GM21515 (cell line): ENCODE results near the gene FBN1.

ENCODE experiments used
- ATAC-seq: cut with Tn5 transposase; IDR thresholded peaks from one replicate; pipeline ENCODE4 v1.9.1; 2021; ENCODE audit not compliant: unreplicated experiment

The FBN1 gene

GRCh38 chr15:48556159-48556897 lies 89.2 kb downstream of the FBN1 start:
- no peak for ATAC-seq

DNA sequence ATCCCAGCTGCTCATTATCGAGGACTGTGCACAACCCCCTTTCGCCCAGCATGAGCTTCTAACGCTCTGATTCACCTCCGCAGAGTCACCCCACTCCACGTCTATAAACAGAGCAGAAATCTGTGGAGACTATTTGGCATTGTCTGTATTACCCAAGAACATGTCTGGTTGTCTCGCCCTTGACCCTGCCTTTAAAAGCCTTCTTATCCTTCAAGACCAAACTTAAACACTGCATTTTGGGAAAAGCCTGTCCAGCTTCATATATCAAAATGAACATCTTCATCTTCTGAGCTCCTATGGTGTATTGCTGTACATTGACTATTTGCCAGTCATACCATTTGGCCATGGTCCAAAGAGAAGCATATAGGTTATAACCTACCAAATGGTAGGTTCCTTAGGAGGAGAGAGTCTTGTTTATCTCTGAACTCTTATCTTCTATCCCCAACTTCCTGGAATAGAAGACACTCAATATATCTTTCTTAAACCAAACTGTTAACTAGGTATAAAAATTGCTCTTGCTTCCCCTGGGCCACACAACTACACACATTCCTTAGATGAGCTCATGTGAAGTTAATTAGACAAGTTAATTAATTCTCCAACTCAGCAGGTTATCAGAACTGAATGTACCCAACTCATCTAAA lies 90.1 kb downstream of the FBN1 start:
- ATAC-seq, result no peak

DNA sequence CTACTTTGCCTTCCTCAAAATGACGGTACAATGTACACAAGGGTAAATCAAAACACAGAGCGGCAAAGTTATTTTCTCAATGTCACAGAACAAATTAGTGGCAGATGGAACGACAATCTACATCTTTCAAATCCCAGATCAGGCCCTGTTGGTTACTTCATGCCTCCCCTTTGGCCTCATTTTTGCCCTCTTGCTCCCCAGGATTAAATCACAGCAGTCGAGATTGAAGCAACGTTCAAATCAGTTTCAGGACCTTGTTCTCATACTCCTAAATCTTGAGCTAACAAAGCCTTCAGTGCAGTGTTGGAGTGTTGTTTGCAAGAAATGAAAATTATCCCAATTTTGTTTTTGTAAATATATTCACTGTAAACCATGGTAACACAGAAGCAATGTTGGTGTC lies 91.4 kb downstream of the FBN1 start:
- no peak for ATAC-seq

- no peak for ATAC-seq
Measured at GRCh38 chr15:48553559-48553958, 92.0 kb downstream of the FBN1 start.

GRCh38 chr15:48550822-48551525 lies 94.5 kb downstream of the FBN1 start:
- no peak for ATAC-seq

GRCh38 chr15:48548455-48548854 lies 97.1 kb downstream of the FBN1 start:
- no peak for ATAC-seq

GRCh38 chr15:48547286-48547685 lies 98.2 kb downstream of the FBN1 start:
- no peak for ATAC-seq

GRCh38 chr15:48546296-48546695 lies 99.2 kb downstream of the FBN1 start:
- no peak for ATAC-seq

GRCh38 chr15:48544778-48545177 lies 100.7 kb downstream of the FBN1 start:
- ATAC-seq, result no peak

DNA sequence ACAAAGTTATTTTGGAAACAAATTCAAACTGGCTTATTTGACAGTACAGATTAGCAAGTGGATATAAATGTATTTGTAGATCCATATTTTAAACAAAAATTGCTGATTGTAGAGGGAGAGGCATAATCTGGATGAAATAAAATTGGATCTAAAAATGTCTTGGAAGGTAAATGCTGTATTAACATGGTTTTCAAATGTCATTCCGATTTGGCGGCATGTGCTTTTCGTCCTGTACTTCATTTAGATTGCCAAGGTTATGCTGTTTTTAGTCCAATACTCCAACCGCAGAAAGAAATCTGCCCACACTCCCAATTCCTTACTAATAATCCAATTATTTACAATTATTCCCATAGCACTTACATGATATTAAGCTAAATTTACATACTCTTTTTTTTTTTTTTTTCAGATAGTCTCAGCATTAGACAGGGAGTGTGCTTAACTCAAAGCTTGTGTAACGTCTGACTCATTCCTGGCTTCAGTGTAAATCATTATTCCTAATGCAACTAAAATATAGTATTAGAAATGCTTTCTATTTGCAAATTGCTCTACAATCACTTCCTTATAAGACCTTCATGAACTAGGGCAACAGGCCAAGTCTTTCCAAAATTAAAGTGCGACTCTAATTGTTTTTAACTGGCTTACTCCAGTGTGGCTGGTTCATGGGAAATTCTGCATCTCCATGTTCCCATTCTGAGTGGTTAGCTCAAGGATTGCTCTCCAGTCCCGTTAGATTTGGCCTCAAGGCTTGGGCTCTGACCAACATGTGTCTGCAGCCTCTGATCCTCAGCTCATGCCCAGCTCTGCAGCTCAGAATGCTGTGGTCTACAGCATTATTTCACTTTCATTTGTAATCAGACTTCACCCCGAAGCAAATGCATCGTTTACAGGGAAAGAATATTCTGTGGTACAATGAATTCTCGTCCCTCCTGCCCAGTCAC lies 103.9 kb downstream of the FBN1 start:
- peak; percentile 95 for ATAC-seq

GRCh38 chr15:48540756-48541155 lies 104.8 kb downstream of the FBN1 start:
- no peak for ATAC-seq

- no peak for ATAC-seq
Measured at GRCh38 chr15:48538941-48539340, 106.6 kb downstream of the FBN1 start.

DNA sequence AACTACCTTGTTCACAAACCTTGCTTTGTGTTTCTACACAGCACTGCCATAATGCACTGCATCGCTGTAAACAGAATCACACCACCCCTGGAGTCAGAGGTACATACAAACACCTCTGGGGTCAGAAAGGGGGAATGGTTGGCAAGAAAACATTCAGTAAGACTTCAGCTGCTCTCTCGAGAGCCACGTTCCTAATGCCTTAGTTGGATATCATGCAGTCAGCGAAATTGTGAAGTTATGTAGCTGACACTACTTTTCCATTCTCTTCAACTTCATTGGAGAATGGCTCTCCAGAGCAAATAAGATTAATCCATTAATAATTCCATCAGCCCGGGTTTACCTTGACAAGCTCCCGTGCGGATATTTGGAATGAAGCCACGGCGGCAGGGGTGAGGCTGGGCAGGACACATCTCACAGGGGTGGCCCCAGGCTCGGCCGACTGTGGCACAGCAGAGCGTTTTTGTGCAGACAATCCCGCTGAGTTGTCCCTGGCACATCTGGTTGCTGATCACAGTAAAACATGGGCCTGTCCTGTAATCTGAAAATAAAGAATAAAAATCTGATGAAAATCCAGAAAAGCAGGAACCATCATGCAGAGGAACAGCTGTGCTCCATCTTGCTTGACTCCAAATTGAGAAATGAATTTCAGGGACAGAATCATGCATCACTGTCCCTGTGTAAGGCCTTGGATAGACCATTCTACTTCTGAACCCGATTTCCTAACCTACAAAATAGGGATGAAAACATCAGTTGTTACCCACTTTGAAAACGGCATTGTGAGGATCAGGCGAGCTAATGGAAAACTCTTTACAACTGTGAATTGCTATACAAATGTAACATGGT lies 108.0 kb downstream of the FBN1 start:
- no peak for ATAC-seq

- no peak for ATAC-seq
Measured at GRCh38 chr15:48536681-48537091, 108.8 kb downstream of the FBN1 start.

DNA sequence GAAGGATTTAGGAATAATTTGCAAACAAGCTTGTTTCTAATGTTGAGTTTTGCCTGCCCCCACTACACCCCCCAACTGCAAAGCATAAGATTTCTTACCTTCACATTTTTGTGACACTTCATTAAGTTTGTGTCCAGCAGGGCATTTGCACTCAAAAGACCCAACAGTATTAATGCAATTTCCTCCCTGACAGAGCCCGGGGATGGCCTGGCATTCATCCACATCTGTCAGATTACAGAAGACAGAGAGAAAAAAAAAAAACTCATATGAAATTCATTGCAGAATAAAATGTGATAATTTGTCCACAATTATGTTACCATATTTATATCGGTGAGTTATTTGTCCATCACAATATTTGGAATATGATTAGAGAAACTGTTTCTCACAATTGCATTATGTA lies 111.5 kb downstream of the FBN1 start:
- no peak for ATAC-seq

- no peak for ATAC-seq
Measured at GRCh38 chr15:48532946-48533345, 112.6 kb downstream of the FBN1 start.

DNA sequence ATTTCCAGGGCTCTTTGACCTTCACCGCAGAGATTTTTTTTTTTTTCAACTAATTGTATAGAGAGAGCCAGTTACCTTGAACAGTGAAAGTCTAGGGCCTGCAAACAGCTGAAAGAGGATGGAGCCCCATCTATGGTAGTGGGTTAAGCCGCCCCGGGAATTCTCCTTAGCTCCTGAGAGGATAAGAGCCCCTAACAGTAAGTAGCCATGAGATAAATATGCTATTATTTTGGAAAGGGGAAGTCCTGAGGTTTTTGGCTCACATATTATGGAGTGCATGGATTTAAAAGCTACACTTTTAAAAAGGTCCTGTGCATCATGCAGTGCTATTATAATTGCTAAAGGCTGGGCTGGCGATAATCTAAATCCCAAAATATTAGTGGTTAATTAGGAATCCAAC lies 115.0 kb downstream of the FBN1 start:
- no peak for ATAC-seq

- no peak for ATAC-seq
Measured at GRCh38 chr15:48528921-48529320, 116.6 kb downstream of the FBN1 start.

DNA sequence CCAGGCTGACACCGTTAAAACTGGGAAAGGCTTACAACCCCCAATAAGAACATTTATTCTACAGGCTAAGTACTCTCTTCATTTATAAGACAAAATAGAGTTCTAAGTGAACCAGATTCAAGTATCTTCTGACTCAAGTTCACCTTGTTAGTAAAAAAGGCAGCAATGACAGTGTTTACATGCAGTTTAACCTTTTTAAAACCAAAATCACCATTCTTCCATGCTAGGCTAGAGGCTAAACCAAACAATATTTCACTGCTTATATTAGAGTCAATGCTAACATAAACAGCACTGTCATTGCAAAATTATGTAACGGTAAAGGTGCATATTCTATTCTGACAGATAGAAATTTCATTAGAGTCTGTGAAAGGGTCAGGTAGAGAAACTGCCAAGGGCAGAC lies 118.0 kb downstream of the FBN1 start:
- ATAC-seq, result no peak

DNA sequence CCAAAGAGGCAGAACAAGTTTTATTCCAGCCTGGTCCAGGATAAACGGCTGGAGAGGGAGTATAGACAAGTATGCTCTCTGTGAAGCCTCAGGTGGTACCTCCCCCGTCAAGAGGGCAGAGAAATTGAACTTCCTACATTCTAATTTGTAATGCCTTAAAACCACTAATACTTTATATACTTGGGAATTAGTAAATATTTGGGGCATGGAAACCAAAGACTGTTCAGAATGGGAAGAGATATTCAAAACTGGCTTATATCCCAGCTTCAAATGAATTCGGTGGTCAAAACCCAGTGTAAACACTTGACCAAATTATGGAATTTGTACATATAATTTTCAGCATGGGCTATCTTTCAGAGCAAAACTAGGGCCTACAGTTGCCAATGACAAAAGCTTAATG lies 122.6 kb downstream of the FBN1 start:
- ATAC-seq, result no peak
